ENCODE results near the gene SACS.

The SACS gene

DNA sequence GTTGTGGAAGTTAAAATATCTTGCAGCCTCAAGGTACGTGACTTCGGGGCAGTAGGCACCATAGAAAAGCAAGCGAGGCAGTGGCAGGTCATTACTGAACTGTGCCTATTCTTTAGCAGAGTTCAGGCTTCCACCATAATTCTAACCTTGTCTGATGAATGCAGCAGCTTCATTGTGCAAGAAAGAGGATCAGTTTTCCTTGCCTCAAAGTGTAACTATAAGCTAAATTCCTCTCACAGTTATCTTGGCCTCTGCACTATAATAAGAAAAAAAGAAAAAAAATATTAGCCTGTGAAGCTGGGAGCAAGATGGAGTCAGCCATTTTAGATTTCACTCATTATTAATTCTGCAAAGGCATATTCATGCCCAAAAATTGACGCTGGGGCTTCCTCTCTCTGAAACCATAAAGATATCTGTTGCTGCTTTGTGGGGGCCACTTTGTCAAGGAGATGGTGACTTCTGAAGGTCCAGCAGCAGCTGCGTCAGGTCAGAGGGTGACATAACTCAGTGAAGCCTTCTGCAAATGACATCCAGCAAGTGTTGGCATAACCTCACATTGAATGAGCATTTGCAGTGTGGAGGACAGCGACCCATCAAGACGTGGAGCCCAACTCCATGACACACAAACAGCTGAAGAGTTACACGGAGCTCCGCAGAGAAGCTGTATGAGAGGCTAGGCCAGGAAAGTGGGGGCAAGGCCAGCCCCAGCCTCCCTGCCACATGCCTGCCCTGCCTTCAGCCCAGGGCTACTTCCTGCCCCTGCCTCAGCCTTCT lies 23.1 kb upstream of the SACS start:
- H3K4me1 ChIP-seq (ENCODE audit: insufficient read depth, poor library complexity, severe bottlenecking): no peaks in the 10 kb centered on the region
- H3K9me3 ChIP-seq (ENCODE audit: severe bottlenecking): no peaks in the 10 kb centered on the region
- no peak overlapping the region for H3K27ac ChIP-seq (ENCODE audit: poor library complexity, severe bottlenecking)
- H3K36me3 ChIP-seq (ENCODE audit: low read depth): no peaks in the 10 kb centered on the region
- ATAC-seq (ENCODE audit: low read depth) (no peak), DNase-seq (ENCODE audit: low spot score) (no peak)
- no peaks in the 10 kb centered on the region for H3K27me3 ChIP-seq (ENCODE audit: insufficient read depth, poor library complexity, severe bottlenecking)
- TF ChIP-seq, protein P1, sequence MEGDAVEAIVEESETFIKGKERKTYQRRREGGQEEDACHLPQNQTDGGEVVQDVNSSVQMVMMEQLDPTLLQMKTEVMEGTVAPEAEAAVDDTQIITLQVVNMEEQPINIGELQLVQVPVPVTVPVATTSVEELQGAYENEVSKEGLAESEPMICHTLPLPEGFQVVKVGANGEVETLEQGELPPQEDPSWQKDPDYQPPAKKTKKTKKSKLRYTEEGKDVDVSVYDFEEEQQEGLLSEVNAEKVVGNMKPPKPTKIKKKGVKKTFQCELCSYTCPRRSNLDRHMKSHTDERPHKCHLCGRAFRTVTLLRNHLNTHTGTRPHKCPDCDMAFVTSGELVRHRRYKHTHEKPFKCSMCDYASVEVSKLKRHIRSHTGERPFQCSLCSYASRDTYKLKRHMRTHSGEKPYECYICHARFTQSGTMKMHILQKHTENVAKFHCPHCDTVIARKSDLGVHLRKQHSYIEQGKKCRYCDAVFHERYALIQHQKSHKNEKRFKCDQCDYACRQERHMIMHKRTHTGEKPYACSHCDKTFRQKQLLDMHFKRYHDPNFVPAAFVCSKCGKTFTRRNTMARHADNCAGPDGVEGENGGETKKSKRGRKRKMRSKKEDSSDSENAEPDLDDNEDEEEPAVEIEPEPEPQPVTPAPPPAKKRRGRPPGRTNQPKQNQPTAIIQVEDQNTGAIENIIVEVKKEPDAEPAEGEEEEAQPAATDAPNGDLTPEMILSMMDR (IDR thresholded peaks at IDR 0.05; ENCODE audit: poor library complexity, severe bottlenecking): no peak
- no peak overlapping the region for H3K4me3 ChIP-seq (ENCODE audit: severe bottlenecking)

DNA sequence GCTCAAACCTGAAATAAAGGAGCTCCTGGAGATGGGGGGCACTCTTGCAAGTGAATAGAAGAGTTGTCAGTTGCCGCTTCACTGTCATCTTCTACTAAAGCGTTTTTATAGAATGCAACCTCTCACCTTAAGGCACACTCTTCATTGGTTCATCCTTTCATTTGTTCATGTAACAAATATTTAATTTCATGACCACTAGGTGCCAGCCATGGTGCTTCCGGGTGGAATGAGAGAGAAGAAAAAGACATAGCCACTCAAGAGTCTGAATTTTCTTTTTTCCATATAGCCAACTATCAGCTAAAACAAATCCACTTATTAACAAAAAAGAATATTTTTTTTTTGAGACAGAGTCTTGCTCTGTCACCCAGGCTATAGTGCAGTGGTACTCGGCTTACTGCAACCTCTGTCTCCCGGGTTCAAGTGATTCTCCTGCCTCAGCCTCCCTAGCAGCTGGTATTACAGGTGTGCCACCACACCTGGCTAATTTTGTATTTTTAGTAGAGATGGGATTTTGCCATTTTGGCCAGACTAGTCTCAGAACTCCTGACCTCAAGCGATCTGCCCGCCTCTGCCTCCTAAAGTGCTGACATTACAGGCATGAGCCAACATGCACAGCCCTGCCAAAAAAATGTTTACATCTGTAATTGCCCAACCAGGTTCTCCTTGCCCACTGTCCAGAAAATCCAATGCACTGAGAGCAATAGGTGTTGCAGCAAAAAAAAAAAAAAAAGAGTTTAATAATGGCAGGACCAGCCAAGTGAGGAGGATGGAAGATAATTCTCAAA lies 22.1 kb upstream of the SACS start:
- ATAC-seq (ENCODE audit: low read depth) (peak; percentile 57; the same call in 2 of the 3 replicates), DNase-seq (ENCODE audit: low spot score) (no peak)
- no peaks in the 10 kb centered on the region for H3K36me3 ChIP-seq (ENCODE audit: low read depth)
- H3K27ac ChIP-seq (ENCODE audit: poor library complexity, severe bottlenecking): no peak overlapping the region
- H3K4me3 ChIP-seq (ENCODE audit: severe bottlenecking): no peak overlapping the region
- H3K4me1 ChIP-seq (ENCODE audit: insufficient read depth, poor library complexity, severe bottlenecking): no peaks in the 10 kb centered on the region
- no peaks in the 10 kb centered on the region for H3K9me3 ChIP-seq (ENCODE audit: severe bottlenecking)
- TF ChIP-seq, protein P1 (IDR thresholded peaks at IDR 0.05; ENCODE audit: poor library complexity, severe bottlenecking): no peak
- no peaks in the 10 kb centered on the region for H3K27me3 ChIP-seq (ENCODE audit: insufficient read depth, poor library complexity, severe bottlenecking)

DNA sequence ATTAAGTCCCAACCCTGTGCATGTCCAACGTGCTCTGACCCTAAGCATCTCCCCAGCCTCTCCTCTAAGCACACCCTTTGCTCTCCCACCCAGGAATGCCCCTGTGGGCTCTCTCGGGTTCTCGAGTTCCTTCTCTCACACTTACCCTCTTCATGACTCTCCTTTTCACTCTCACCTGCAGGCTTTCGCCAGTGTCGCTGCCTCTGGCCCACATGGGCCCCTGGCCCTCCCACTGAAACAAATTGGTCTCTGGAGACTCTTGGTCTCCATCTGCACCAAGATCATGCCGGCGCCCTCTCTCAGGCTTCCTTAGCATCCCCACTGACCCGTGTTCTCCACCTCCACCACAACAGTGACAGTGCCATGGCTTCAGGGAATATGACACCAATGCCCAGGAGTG lies 19.6 kb upstream of the SACS start:
- Histone ChIP-seq H3K4me1 (ENCODE audit: insufficient read depth, poor library complexity, severe bottlenecking) (no peaks in the 10 kb centered on the region), H3K27me3 (ENCODE audit: insufficient read depth, poor library complexity, severe bottlenecking) (no peaks in the 10 kb centered on the region), H3K4me3 (ENCODE audit: severe bottlenecking) (no peak overlapping the region), H3K27ac (ENCODE audit: poor library complexity, severe bottlenecking) (no peak overlapping the region), H3K9me3 (ENCODE audit: severe bottlenecking) (no peaks in the 10 kb centered on the region), H3K36me3 (ENCODE audit: low read depth) (no peaks in the 10 kb centered on the region)
- no peak for DNase-seq (ENCODE audit: low spot score)
- TF ChIP-seq, protein P1 (IDR thresholded peaks at IDR 0.05; ENCODE audit: poor library complexity, severe bottlenecking): no peak
- no peak for ATAC-seq (ENCODE audit: low read depth)

DNA sequence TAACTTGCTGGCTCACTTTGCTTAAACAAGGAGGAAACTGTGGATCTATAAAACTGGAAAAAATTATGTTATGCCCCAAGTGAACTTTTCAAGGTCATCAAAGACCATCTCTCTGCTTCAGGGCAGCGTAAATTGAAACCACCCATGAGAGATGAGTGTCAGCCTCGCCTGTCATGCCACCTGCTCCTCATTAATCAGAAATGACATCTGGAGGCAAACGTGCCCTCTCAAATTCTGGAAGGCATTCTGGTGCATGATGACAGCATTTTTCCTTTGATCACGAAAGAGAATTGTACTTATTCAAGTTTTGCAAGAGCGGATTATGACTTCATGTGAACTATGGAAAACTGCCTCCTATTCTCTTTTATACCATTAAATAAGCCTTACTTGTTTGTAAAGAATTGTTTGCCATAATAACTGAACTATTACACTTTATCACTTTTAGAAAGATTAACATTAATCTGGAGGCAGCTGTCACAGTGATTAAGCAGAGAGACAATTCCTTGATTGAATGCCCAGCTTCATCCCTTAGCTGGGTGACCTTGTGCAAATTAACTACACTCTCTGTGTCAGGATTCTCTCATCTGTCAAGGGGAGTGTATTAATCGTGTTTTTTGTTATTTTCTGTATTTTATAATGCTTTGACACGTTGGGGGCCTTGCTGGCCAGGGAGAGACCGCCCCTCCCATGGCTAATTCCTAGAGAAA lies 17.0 kb upstream of the SACS start:
- Histone ChIP-seq H3K4me1 (ENCODE audit: insufficient read depth, poor library complexity, severe bottlenecking) (no peaks in the 10 kb centered on the region), H3K27me3 (ENCODE audit: insufficient read depth, poor library complexity, severe bottlenecking) (no peaks in the 10 kb centered on the region), H3K27ac (ENCODE audit: poor library complexity, severe bottlenecking) (no peak overlapping the region), H3K36me3 (ENCODE audit: low read depth) (no peaks in the 10 kb centered on the region), H3K9me3 (ENCODE audit: severe bottlenecking) (no peaks in the 10 kb centered on the region), H3K4me3 (ENCODE audit: severe bottlenecking) (no peak overlapping the region)
- DNase-seq (ENCODE audit: low spot score): no peak
- TF ChIP-seq, protein P1 (IDR thresholded peaks at IDR 0.05; ENCODE audit: poor library complexity, severe bottlenecking): no peak
- ATAC-seq (ENCODE audit: low read depth): no peak

Data from RWPE2 (cell line).